ENCODE results near the gene KIAA2012. TPM values are rescaled to one million over a fixed set of nuclear protein-coding genes. Genes with fewer than 3 reads are reported as not detected.

Gene KIAA2012
- total and polyA plus RNA-seq, 2 of the 8 experiments (the other 6 are each of a cell fraction or from before 2014, with no cell fraction given): not detected

GRCh38 chr2:202105025-202105424 lies 32.0 kb downstream of the KIAA2012 start:
- H3K79me2 ChIP-seq (ENCODE audit: control insufficient read depth in 1 of 2, insufficient read depth in 2 of 2, low read length in 2 of 2): no peaks in the 10 kb centered on the region
- no peak overlapping the region for H3K4ac ChIP-seq (replicated peaks; ENCODE audit: insufficient read length, low read depth, low read length)
- H3K79me1 ChIP-seq (ENCODE audit: low read depth, low read length): no peaks in the 10 kb centered on the region
- FAIRE-seq (no peak), DNase-seq (ENCODE audit: low read depth in 1 of 2, low spot score in 2 of 2) (no peak)
- TF ChIP-seq CREB1 (IDR thresholded peaks at IDR 0.05) (no peak), RNF2 (IDR thresholded peaks at IDR 0.05; ENCODE audit: borderline replicate concordance, low read depth, low read length, missing control alignments, poor library complexity, severe bottlenecking) (no peak), HDAC6 (IDR thresholded peaks at IDR 0.05; ENCODE audit: low read depth, low read length) (no peak), RAD21 (IDR thresholded peaks at IDR 0.05 in 1 of 2, conservative IDR thresholded peaks at IDR 0.05 in 1 of 2; ENCODE audit: low read depth in 2 of 2, low read length in 2 of 2) (no peak)
- 0 out of 2 replicates have a peak overlapping the region, but pooled peaks have one; percentile 43 for H2BK12ac ChIP-seq (ENCODE audit: low read depth, low read length)
- no peak overlapping the region for H4K5ac ChIP-seq (ENCODE audit: insufficient read length, low read depth, low read length)
- no peak overlapping the region for H3K4me2 ChIP-seq (ENCODE audit: insufficient read depth in 1 of 2, low read depth in 2 of 2, low read length in 2 of 2)
- H4K8ac ChIP-seq (ENCODE audit: extremely low read depth, insufficient read depth, low read length): no peak overlapping the region
- CTCF ChIA-PET (ENCODE audit: partially characterized antibody): interaction anchor here (0.6 to 5.8 kb wide), 17 partner anchors 9 to 245 kb away, joined by 3 to 43 read pairs (median 5); partner anchors contain the start of gene KIAA2012
- H3K27me3 ChIP-seq (replicated peaks in 1 of 4; ENCODE audit: control insufficient read depth in 3 of 4, extremely low read depth in 1 of 4, insufficient read depth in 3 of 4, low read length in 3 of 4): no peaks in the 10 kb centered on the region
- no peak overlapping the region for H2BK15ac ChIP-seq (ENCODE audit: low read length)
- no peak overlapping the region for H2BK5ac ChIP-seq (ENCODE audit: low read depth, low read length)
- no peak overlapping the region for H3K27ac ChIP-seq (ENCODE audit: low read depth, low read length)
- H3K4me3 ChIP-seq (ENCODE audit: extremely low read depth in 1 of 4, insufficient read depth in 2 of 4, low read depth in 3 of 4, low read length in 4 of 4): no peak overlapping the region
- no peak overlapping the region for H2BK20ac ChIP-seq (ENCODE audit: low read length)
- H2AFZ ChIP-seq (ENCODE audit: low read length): 0 out of 2 replicates have a peak overlapping the region, but pooled peaks have one; percentile 1
- no peaks in the 10 kb centered on the region for H4K20me1 ChIP-seq (replicated peaks in 1 of 2; ENCODE audit: control insufficient read depth in 1 of 2, insufficient read depth in 2 of 2, low read length in 2 of 2)
- no peak overlapping the region for H3K23ac ChIP-seq (ENCODE audit: insufficient read length)
- no peak overlapping the region for H2BK120ac ChIP-seq (replicated peaks; ENCODE audit: low read depth, low read length)
- no peaks in the 10 kb centered on the region for H3K9me3 ChIP-seq (ENCODE audit: insufficient read depth in 2 of 2, low read depth in 1 of 2, low read length in 1 of 2)
- H3K56ac ChIP-seq (replicated peaks; ENCODE audit: insufficient read length, low read depth, low read length): no peak overlapping the region
- H3K9ac ChIP-seq (replicated peaks in 1 of 4; ENCODE audit: extremely low read depth in 1 of 4, low read depth in 3 of 4, low read length in 3 of 4): no peak overlapping the region
- no peaks in the 10 kb centered on the region for H3K36me3 ChIP-seq (ENCODE audit: control insufficient read depth in 2 of 4, insufficient read depth in 4 of 4, low read length in 3 of 4)
- H3K14ac ChIP-seq (ENCODE audit: insufficient read length): no peak overlapping the region
- H2AK5ac ChIP-seq (ENCODE audit: low read depth, low read length): no peak overlapping the region
- H3K4me1 ChIP-seq (replicated peaks in 1 of 4; ENCODE audit: control insufficient read depth in 3 of 4, insufficient read depth in 4 of 4, low read length in 3 of 4): peaks cover 0 to 12% (median 5%) of the 10 kb centered on the region in 4 experiments; a peak in 6 of 7 replicates
- H3K23me2 ChIP-seq (ENCODE audit: low read depth, low read length): no peaks in the 10 kb centered on the region; the same call in 1 of the 2 replicates
- POLR2A ChIA-PET (ENCODE audit: partially characterized antibody): no interaction called here
- H3K18ac ChIP-seq (ENCODE audit: extremely low read depth, low read length): no peak overlapping the region; the same call in 1 of the 2 replicates
- no peak overlapping the region for H4K91ac ChIP-seq (replicated peaks; ENCODE audit: insufficient read length, low read length)

Data from H1 (cell line).